Coronary artery (tissue), 2 donors: ENCODE measurements around the gene CD84.

ENCODE experiments used
- DNase-seq: peaks from one replicate; pipeline ENCODE4 v3.0.0-alpha.2; 2017; ENCODE audit warnings: low spot score
- H3K27ac ChIP-seq, 2 donors: fragments of 200-600 bp; sonication (generic); one replicate each; pipeline ENCODE4 v1.5.1; 2016 to 2019
- H3K4me3 ChIP-seq: fragments of 200-600 bp; sonication (generic); 2 replicates; pipeline ENCODE4 v1.5.1; 2016; ENCODE audit warnings: mild to moderate bottlenecking, moderate library complexity
- CTCF ChIP-seq: fragments of 200-600 bp; sonication (generic); IDR thresholded peaks from one replicate; pipeline ENCODE4 v1.5.1; 2019; ENCODE audit warnings: antibody characterized with exemption

Gene CD84

GRCh38 chr1:160619742-160620277 is 40.5 kb upstream of the CD84 start:
- no peak overlapping the region for H3K27ac ChIP-seq
- TF ChIP-seq CTCF, result no peak
- H3K4me3 ChIP-seq, result no peak overlapping the region
- no peak for DNase-seq

GRCh38 chr1:160618763-160619274 is 39.5 kb upstream of the CD84 start:
- H3K27ac ChIP-seq, result no peak overlapping the region
- no peak for DNase-seq
- H3K4me3 ChIP-seq, result no peak overlapping the region
- TF ChIP-seq CTCF, result peak; percentile 7

- no peak for DNase-seq
- H3K4me3 ChIP-seq, result no peak overlapping the region
- no peak overlapping the region for H3K27ac ChIP-seq
- no peak for TF ChIP-seq CTCF
Measured at GRCh38 chr1:160618327-160618726, 39.0 kb upstream of the CD84 start.

- DNase-seq, result no peak
- TF ChIP-seq CTCF, result no peak
- Histone ChIP-seq H3K4me3 (no peak overlapping the region), H3K27ac (no peak overlapping the region)
Measured at GRCh38 chr1:160615660-160616059, 36.4 kb upstream of the CD84 start.

- no peak for DNase-seq
- no peak overlapping the region for H3K27ac ChIP-seq
- TF ChIP-seq CTCF, result no peak
- no peak overlapping the region for H3K4me3 ChIP-seq
Measured at GRCh38 chr1:160614410-160614809, 35.1 kb upstream of the CD84 start.

GRCh38 chr1:160612613-160613218 is 33.4 kb upstream of the CD84 start:
- no peak overlapping the region for H3K4me3 ChIP-seq
- no peak for DNase-seq
- TF ChIP-seq CTCF, result no peak
- no peak overlapping the region for H3K27ac ChIP-seq

- no peak for TF ChIP-seq CTCF
- Histone ChIP-seq H3K4me3 (no peak overlapping the region), H3K27ac (no peak overlapping the region)
- no peak for DNase-seq
Measured at GRCh38 chr1:160610569-160611242, 31.4 kb upstream of the CD84 start.
